HG03159 (cell line): ENCODE measurements around the gene PBX2.
A peak's percentile ranks its signal among the peaks of the same experiment; 100 is the strongest.
"Not testable (repeated sequence)": the region's sequence is repeated elsewhere in the genome, so short reads cannot be mapped to it uniquely, and the experiment has no call there.

Experiments used
- ATAC-seq: cut with Tn5 transposase; IDR thresholded peaks from one replicate; pipeline ENCODE4 v1.9.1; 2021; ENCODE audit warnings: mild to moderate bottlenecking, moderate library complexity; ENCODE audit not compliant: unreplicated experiment

Gene PBX2

DNA sequence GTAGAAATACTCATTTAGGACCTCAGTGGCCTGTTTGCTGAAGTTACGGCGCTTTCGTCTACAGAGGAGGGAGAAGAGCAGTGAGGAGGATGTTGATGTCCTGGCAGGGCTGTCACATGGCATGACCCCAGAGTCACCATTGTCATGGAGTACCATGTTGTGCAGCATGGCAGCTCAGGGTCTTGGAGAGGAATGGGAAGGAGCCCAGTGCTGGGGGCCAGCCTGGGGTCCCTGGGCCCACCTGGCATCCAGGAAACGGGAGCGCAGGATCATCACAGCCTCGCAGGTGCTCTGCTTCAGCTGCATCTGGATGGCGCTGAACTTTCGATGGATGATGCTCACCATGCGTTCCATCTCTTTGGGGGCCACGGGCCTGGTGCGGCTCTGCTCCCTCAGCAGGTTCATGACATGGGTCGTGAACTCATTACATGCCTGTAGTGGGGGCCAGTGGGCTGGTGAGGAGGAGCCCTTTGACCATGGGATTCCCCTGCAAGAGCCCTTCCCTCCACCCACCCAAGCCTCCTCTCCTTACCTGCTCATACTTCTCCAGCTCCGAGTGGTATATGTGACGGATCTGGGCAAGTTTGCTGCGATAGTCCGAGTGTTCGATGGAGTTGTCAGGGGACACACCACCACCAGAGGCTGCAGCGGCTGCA, 2.1 kb downstream of the PBX2 start:
- not testable (repeated sequence) for ATAC-seq

- no peak for ATAC-seq
These were observed 2.8 kb downstream of the PBX2 start for GRCh38 chr6:32187009-32187709.

- ATAC-seq = not testable (repeated sequence)
These were observed 3.7 kb downstream of the PBX2 start for GRCh38 chr6:32186151-32186840.

- not testable (repeated sequence) for ATAC-seq
These were observed 4.3 kb downstream of the PBX2 start for GRCh38 chr6:32185681-32186131.

DNA sequence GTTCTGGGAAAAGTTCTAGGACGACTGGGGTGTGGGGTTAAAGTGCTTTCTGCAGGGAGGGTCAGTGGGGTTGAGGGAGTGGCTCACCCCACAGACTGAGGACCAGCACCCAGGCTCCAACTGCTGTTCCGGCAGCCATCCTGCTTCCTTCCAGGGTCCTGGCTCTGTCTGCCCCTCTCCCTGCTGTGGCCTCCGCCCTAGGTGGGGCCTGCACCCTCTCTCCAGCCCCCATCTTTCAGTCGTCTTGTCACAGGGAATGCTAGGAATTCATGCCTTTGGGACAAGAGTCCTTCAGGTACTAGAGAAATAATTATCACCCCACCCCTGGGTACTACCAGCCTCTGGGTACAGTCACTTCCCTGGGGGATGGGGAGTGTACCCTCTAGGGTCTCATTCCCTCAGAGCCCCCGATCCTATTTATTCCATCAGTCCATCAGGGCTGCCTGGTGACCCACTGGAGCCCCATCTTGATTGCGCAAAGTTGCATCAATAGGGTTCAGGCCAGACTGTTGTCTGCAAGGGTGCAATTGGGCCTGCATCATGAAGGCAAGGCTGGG, 5.8 kb downstream of the PBX2 start, which contains the start of gene AGER:
AGER (minus strand) TSS at position 170 of the 557 bp plus-strand sequence; CDS start at position 139, 31 bp downstream.
- no peak for ATAC-seq

DNA sequence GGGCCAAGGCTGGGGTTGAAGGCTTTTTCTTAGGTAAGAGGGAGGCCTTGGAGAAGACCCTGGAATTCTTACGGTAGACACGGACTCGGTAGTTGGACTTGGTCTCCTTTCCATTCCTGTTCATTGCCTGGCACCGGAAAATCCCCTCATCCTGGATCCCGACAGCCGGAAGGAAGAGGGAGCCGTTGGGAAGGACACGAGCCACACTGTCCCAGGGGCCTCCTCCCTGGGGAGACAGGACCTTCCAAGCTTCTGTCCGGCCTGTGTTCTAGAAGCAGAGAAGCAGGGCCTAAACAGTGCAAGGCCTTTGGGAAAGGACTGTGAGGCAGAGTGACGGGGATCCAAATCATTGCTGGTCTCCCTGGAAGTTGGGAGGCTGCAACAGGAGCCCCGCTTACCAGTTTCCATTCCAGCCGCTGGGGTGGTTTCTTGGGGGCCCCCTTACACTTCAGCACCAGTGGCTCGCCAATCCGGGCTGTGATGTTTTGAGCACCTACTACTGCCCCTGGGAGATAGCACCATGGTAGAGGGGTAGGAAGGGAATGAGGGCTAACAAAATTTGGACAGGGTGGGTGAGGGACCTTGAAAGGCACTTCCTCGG, 6.4 kb downstream of the PBX2 start:
- no peak for ATAC-seq

DNA sequence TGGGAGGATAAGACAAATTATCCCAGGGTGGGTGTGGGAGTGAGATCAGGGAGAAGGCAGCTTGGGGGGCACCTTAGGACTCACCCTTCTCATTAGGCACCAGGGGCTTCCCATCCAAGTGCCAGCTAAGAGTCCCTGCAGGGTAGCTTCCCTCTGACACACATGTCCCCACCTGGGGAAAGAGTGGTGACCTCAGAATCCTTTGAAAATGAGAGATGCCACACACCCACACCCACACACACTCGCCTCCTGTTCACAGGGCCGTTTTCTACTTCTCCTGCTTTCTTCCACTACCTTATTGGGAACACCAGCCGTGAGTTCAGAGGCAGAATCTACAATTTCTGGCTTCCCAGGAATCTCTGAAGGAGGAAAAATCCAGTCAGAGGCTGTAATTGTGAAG, 7.0 kb downstream of the PBX2 start:
- ATAC-seq = no peak

DNA sequence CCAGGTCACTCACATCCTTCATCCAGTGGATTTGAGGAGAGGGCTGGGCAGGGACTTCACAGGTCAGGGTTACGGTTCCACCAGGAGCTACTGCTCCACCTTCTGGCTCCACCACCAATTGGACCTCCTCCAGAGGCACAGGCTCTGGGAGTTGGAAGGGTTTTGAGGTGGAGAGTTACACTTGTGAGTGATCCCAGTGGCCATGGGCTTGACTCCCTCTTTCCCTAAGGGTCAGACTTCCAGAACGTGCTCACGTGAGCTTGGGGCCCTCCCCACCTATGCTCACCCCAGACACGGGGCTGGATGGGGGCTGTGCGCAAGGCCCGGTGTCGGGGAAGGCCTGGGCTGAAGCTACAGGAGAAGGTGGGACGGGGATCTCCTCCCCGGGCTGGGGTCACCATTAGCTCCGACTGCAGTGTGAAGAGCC, 7.4 kb downstream of the PBX2 start:
- no peak for ATAC-seq

DNA sequence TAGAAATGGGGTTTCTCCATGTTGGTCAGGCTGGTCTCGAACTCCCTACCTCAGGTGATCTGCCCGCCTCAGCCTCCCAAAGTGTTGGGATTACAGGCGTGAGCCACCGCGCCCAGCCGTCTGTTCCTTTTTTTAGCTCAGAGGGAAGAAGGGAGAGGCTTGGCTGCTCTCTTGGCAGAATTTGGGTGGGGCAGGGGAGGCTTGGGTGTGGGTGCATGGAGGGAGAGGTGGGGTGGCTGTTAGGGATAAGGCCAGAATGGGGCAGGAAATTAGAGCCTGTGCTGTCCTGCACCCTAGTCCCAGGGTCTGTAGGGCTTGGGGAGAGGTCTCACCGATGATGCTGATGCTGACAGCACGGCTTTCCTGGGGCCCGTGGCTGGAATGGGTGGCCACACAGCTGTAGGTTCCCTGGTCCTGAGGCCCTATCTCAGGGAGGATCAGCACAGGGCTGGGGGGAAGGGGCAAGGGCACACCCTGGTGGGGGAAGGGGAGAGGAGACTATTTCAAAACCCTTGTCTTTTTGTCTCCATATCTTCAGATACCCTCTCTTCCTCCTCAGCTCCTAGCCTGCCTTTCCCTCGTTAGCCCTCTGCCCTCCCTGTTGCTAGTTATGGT, 8.0 kb downstream of the PBX2 start:
- no peak for ATAC-seq

- no peak for ATAC-seq
These were observed 8.8 kb downstream of the PBX2 start for GRCh38 chr6:32181148-32181702.

DNA sequence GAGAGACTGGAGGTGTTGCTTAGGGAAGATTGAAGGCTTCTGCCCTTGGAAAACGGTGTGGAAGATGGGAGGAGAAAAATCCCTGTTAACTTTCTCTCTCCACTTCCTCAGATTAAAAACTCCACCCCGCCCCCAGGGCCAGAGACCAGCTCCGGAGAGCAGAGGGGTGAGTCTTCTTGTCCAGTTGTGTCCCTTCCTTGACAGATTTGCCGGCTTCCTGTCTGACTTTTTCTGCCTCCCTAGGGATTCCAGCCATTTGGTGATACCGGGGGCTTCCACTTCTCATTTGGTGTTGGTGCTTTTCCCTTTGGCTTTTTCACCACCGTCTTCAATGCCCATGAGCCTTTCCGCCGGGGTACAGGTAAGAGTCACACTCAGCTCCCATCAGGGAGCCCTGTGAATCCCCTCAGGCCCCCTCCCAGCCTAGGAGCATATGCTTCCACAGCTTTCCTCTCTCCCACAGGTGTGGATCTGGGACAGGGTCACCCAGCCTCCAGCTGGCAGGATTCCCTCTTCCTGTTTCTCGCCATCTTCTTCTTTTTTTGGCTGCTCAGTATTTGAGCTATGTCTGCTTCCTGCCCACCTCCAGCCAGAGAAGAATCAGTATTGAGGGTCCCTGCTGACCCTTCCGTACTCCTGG, 10.1 kb downstream of the PBX2 start:
- no peak for ATAC-seq

GRCh38 chr6:32178547-32179440, 11.2 kb downstream of the PBX2 start:
- no peak for ATAC-seq

- ATAC-seq = peak; percentile 75
These were observed 12.0 kb downstream of the PBX2 start, which contains the start of gene RNF5 for GRCh38 chr6:32177788-32178546. Gene RNF5 (plus strand): TSS chr6:32178405. CDS start chr6:32178512, 107 bp downstream.

GRCh38 chr6:32177183-32177787, 12.7 kb downstream of the PBX2 start:
- ATAC-seq = no peak

DNA sequence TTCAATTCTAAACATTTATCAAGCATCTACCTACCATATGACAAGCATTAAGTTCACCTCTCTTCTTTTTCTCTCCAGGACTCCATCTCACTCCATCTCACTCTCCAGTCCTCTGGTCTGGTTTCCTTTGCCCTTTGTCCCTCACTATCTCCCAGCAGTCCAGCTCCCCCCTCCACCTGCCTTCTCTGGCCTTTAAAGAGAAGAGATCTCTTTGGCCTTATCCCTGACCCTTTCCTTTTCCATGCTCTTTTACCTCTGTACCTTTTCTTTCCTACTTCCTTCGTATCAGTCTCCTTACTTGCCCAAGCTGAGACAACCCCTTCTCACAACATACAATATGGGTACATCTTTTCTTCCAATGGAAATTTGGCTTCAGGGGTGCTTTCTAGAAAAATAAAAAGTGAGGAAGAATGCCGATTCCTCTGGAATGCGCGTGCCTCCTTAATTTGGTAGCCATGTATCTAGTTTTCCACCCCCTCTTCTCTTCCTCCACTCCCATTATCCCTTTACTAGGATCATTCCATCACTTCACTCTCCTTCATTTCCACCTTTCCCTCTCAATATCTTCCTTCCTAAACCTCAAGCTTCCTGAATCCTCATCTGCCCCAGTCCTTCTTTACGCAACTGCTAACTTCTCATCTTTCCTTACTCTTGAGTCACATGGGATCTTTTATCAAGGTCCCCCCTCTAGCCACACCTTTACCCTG, 13.4 kb downstream of the PBX2 start:
- no peak for ATAC-seq

GRCh38 chr6:32175711-32176475, 14.1 kb downstream of the PBX2 start, which contains the start of gene AGPAT1:
Gene AGPAT1 (minus strand): TSS chr6:32176084. CDS start chr6:32171496, 4,588 bp downstream.
- peak; percentile 36 for ATAC-seq
